Measurements from ENCODE around the gene PDK2.

PDK2 gene

DNA sequence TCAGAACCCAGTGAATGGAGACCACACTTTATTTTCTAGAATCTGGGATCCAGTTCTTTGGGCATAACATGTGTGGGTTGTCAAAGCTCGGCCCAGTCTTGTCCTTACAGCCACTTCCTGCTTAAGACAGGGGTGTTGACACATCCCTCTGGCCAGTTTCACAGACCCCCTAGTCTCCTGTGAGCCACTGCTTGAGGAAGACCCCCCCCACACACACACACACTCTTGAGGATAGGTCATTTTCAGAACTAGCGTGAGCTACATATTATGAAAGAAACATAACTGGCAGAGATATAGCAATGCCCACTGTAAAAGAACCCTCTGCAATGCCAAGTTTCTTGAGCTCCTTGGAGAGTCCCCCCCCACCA is 3.2 kb upstream of the PDK2 start:
- H3K27me3 ChIP-seq (ENCODE audit: insufficient read depth, poor library complexity, severe bottlenecking): no peaks in the 10 kb centered on the region
- peak overlapping the region; percentile 55 for H3K27ac ChIP-seq (ENCODE audit: poor library complexity, severe bottlenecking)
- H3K9me3 ChIP-seq (ENCODE audit: severe bottlenecking): no peaks in the 10 kb centered on the region
- DNase-seq (ENCODE audit: low spot score) (no peak), ATAC-seq (ENCODE audit: low read depth) (no peak)
- no peak overlapping the region for H3K4me3 ChIP-seq (ENCODE audit: severe bottlenecking)
- peaks cover 37% of the 10 kb centered on the region for H3K36me3 ChIP-seq (ENCODE audit: low read depth)
- TF ChIP-seq, protein P1, sequence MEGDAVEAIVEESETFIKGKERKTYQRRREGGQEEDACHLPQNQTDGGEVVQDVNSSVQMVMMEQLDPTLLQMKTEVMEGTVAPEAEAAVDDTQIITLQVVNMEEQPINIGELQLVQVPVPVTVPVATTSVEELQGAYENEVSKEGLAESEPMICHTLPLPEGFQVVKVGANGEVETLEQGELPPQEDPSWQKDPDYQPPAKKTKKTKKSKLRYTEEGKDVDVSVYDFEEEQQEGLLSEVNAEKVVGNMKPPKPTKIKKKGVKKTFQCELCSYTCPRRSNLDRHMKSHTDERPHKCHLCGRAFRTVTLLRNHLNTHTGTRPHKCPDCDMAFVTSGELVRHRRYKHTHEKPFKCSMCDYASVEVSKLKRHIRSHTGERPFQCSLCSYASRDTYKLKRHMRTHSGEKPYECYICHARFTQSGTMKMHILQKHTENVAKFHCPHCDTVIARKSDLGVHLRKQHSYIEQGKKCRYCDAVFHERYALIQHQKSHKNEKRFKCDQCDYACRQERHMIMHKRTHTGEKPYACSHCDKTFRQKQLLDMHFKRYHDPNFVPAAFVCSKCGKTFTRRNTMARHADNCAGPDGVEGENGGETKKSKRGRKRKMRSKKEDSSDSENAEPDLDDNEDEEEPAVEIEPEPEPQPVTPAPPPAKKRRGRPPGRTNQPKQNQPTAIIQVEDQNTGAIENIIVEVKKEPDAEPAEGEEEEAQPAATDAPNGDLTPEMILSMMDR (IDR thresholded peaks at IDR 0.05; ENCODE audit: poor library complexity, severe bottlenecking): no peak
- peaks cover 3% of the 10 kb centered on the region for H3K4me1 ChIP-seq (ENCODE audit: insufficient read depth, poor library complexity, severe bottlenecking)

DNA sequence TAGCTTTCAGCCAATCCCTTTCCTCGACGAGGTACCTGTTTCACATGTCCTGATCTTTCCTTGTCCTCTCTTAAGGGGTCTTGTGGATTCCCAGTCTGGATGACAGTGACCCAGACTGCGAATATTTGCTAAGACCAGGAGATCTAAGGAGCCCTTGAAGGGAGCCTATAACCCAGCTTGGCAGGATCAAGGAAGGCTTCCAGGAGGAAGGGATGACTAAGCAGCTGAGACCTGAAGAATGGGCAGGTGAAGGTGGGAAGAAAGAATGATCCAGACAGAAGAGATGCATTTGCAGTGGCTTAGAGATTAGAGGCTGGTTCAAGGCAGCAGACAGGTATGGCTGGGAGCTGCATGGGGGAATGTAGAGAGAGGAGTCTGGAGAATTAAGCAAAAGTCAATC is 1.9 kb upstream of the PDK2 start:
- no peaks in the 10 kb centered on the region for H3K9me3 ChIP-seq (ENCODE audit: severe bottlenecking)
- ATAC-seq (ENCODE audit: low read depth): no peak

DNA sequence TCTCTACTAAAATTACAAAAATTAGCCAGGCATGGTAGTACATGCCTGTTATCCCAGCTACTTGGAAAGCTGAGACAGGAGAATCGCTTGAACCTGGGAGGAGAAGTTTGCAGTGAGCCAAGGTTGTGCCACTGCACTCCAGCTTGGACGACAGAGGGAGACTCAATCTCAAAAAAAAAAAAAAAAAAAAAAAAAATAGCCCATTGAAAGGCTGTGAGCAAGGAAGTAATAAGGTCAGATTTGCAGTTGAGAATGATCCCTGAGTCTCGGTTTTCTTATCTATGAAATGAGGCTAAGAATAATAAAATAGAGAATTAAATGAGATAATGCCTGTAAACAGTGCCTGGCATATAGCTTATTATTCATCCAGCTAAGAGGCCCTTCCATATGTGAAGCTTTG is 1.3 kb upstream of the PDK2 start:
- Histone ChIP-seq H3K4me3 (ENCODE audit: severe bottlenecking) (no peak overlapping the region), H3K27ac (ENCODE audit: poor library complexity, severe bottlenecking) (peak overlapping the region; percentile 55), H3K4me1 (ENCODE audit: insufficient read depth, poor library complexity, severe bottlenecking) (peaks cover 3% of the 10 kb centered on the region), H3K9me3 (ENCODE audit: severe bottlenecking) (no peaks in the 10 kb centered on the region), H3K36me3 (ENCODE audit: low read depth) (peaks cover 21% of the 10 kb centered on the region), H3K27me3 (ENCODE audit: insufficient read depth, poor library complexity, severe bottlenecking) (no peaks in the 10 kb centered on the region)
- peak; percentile 0; the same call in 1 of the 3 replicates for ATAC-seq (ENCODE audit: low read depth)
- TF ChIP-seq, protein P1 (IDR thresholded peaks at IDR 0.05; ENCODE audit: poor library complexity, severe bottlenecking): no peak
- no peak for DNase-seq (ENCODE audit: low spot score)

More for the DNA sequence above, 1.9 kb upstream of the PDK2 start:
- H3K27me3 ChIP-seq (ENCODE audit: insufficient read depth, poor library complexity, severe bottlenecking): no peaks in the 10 kb centered on the region
- H3K4me3 ChIP-seq (ENCODE audit: severe bottlenecking): no peak overlapping the region
- peaks cover 3% of the 10 kb centered on the region for H3K4me1 ChIP-seq (ENCODE audit: insufficient read depth, poor library complexity, severe bottlenecking)
- H3K27ac ChIP-seq (ENCODE audit: poor library complexity, severe bottlenecking): peak overlapping the region; percentile 55
- no peak for DNase-seq (ENCODE audit: low spot score)
- H3K36me3 ChIP-seq (ENCODE audit: low read depth): peaks cover 26% of the 10 kb centered on the region
- TF ChIP-seq, protein P1 (IDR thresholded peaks at IDR 0.05; ENCODE audit: poor library complexity, severe bottlenecking): no peak

DNA sequence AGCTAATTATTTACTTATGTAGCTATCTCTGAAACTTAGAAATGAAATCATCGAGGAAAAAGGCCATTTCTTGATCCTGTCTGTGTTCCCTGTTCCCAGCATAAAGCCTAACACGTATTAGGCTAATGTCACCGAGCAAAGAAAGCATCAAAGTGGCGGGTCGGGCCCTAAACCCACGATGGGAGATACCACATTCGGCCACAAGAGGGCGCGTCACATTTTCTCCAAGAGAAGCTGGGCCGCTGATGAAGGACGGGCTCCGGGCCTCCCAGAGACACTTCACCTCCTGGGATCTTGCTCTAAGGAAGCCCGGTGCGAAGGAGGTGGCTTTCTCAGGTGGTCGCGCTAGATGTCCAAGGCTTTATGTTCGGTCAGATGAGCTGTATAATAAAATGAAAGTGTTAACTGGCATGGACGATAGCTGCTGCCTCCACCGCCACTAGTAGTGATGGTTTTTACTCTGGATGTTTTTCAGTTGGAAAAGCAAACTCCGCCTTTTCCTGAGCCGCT is 853 bp upstream of the PDK2 start:
- DNase-seq (ENCODE audit: low spot score) (peak; percentile 84), ATAC-seq (ENCODE audit: low read depth) (peak; percentile 21)
- Histone ChIP-seq H3K4me3 (ENCODE audit: severe bottlenecking) (peak overlapping the region; percentile 52), H3K36me3 (ENCODE audit: low read depth) (peaks cover 17% of the 10 kb centered on the region), H3K27me3 (ENCODE audit: insufficient read depth, poor library complexity, severe bottlenecking) (no peaks in the 10 kb centered on the region), H3K9me3 (ENCODE audit: severe bottlenecking) (no peaks in the 10 kb centered on the region), H3K27ac (ENCODE audit: poor library complexity, severe bottlenecking) (peak overlapping the region; percentile 55), H3K4me1 (ENCODE audit: insufficient read depth, poor library complexity, severe bottlenecking) (peaks cover 3% of the 10 kb centered on the region)
- TF ChIP-seq, protein P1 (IDR thresholded peaks at IDR 0.05; ENCODE audit: poor library complexity, severe bottlenecking): peak; percentile 95

DNA sequence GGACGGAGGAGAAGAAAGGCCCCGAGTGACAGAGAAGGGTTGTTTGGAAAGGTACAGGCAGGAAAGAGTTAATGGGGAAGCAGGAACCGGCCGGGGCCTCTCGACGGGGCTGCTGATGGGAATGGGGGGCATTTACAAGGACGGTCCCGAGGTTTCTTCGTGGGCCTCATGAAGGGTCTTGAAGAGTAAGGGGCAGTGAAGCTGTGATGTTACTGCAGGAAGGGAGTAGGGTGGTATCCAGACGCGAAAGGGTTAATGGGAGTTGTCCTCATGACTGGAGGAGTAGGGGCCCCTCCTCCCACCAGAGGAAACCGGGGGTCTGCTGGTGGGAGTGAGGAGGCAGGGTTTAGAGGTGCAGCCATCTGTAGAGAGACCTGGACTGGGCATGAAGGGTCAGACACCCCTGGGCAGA is 481 bp downstream of the PDK2 start:
- H3K27ac ChIP-seq (ENCODE audit: poor library complexity, severe bottlenecking): peak overlapping the region; percentile 55

More for the DNA sequence above, 481 bp downstream of the PDK2 start:
- Histone ChIP-seq H3K36me3 (ENCODE audit: low read depth) (peaks cover 6% of the 10 kb centered on the region; the same call in 1 of the 2 replicates), H3K27me3 (ENCODE audit: insufficient read depth, poor library complexity, severe bottlenecking) (no peaks in the 10 kb centered on the region), H3K4me3 (ENCODE audit: severe bottlenecking) (peak overlapping the region; percentile 52), H3K9me3 (ENCODE audit: severe bottlenecking) (no peaks in the 10 kb centered on the region), H3K4me1 (ENCODE audit: insufficient read depth, poor library complexity, severe bottlenecking) (peaks cover 3% of the 10 kb centered on the region)
- TF ChIP-seq, protein P1 (IDR thresholded peaks at IDR 0.05; ENCODE audit: poor library complexity, severe bottlenecking): no peak
- no peak for DNase-seq (ENCODE audit: low spot score)
- no peak for ATAC-seq (ENCODE audit: low read depth)

All from RWPE2 (cell line).